GM12892 (cell line): ENCODE data around the gene PYY.

Experiments
- POLR2A ChIP-seq: IDR thresholded peaks from 2 replicates; pipeline ENCODE4 v1.6.1; 2011; ENCODE audit warnings: low read depth, low read length, control low read depth
- POLR2AphosphoS5 ChIP-seq: IDR thresholded peaks from 2 replicates; pipeline ENCODE4 v1.6.1; 2011; ENCODE audit warnings: low read depth, low read length, control low read depth

GRCh38 chr17:43907998-43908721 is 45.6 kb downstream of the PYY start:
- no peak for TF ChIP-seq POLR2A
- no peak for TF ChIP-seq POLR2AphosphoS5
